HG02763 (cell line): Measurements from ENCODE around the gene RPS27L.
"Not testable (repeated sequence)": the region's sequence is repeated elsewhere in the genome, so short reads cannot be mapped to it uniquely, and the experiment has no call there.

Source experiments
- ATAC-seq: cut with Tn5 transposase; IDR thresholded peaks from one replicate; pipeline ENCODE4 v1.9.1; 2021; ENCODE audit warnings: mild to moderate bottlenecking, moderate library complexity; ENCODE audit not compliant: unreplicated experiment

Gene RPS27L

GRCh38 chr15:63103416-63103815, 53.9 kb downstream of the RPS27L start:
- ATAC-seq: no peak

- not testable (repeated sequence) for ATAC-seq
Observed at GRCh38 chr15:63099581-63099980, 57.7 kb downstream of the RPS27L start.

DNA sequence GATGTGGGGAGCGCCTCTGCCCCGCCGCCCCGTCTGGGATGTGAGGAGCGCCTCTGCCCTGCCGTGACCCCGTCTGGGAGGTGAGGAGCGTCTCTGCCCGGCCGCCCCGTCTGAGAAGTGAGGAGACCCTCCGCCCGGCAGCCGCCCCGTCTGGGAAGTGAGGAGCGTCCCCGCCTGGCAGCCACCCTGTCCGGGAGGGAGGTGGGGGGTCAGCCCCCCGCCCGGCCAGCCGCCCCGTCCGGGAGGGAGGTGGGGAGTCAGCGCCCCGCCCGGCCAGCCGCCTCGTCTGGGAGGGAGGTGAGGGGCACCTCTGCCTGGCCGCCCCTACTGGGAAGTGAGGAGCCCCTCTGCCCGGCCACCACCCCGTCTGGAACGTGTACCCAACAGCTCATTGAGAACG, 58.4 kb downstream of the RPS27L start:
- not testable (repeated sequence) for ATAC-seq
